ENCODE data around the gene COL28A1. TPM values are rescaled to one million over a fixed set of nuclear protein-coding genes. Genes with fewer than 3 reads are reported as not detected.

Gene COL28A1
- total RNA-seq, 1 experiment from 2014 or later, result 7.3 TPM

GRCh38 chr7:7323352-7323751, 212.3 kb downstream of the COL28A1 start:
- Mint-ChIP-seq H3K27ac (ENCODE audit: unreplicated experiment) (no peak overlapping the region), H3K9me3 (ENCODE audit: unreplicated experiment) (peaks cover 6% of the 10 kb centered on the region), H3K36me3 (ENCODE audit: insufficient read depth, unreplicated experiment) (no peaks in the 10 kb centered on the region), H3K4me1 (ENCODE audit: low read depth, unreplicated experiment) (no peaks in the 10 kb centered on the region), H3K4me3 (ENCODE audit: unreplicated experiment) (no peak overlapping the region), H3K27me3 (ENCODE audit: insufficient read depth, unreplicated experiment) (no peaks in the 10 kb centered on the region)
- no peaks in the 10 kb centered on the region for H3K36me3 ChIP-seq (ENCODE audit: control insufficient read depth, insufficient read depth, low read length)
- H3K4me1 ChIP-seq, result no peaks in the 10 kb centered on the region
- TF ChIP-seq CTCF (IDR thresholded peaks at IDR 0.05; ENCODE audit: insufficient read depth in 1 of 2, low read depth in 1 of 2, low read length in 1 of 2, severe bottlenecking in 1 of 2, unreplicated experiment in 1 of 2), result no peak
- no peaks in the 10 kb centered on the region for H3K27me3 ChIP-seq (replicated peaks; ENCODE audit: control insufficient read depth, insufficient read depth, low read length)
- BruUV-seq (replicated peaks), result no TSS peak
- no peak overlapping the region for H3K4me3 ChIP-seq (ENCODE audit: low read depth, low read length)
- POLR2A ChIA-PET, result no interaction called here
- no peaks in the 10 kb centered on the region for H3K9me3 ChIP-seq
- CTCF ChIA-PET, result no interaction called here
- no peak for DNase-seq
- intact Hi-C loops (cut with micrococcal nuclease; ENCODE audit: unreplicated experiment), result no loop called here

GRCh38 chr7:7321681-7322080, 214.0 kb downstream of the COL28A1 start:
- POLR2A ChIA-PET, result interaction anchor here (0.6 kb wide), 1 partner anchor 81 kb away, joined by 4 read pairs; no protein-coding TSS in a partner anchor

GRCh38 chr7:7318601-7319000, 217.1 kb downstream of the COL28A1 start:
- no peak overlapping the region for H3K4me3 Mint-ChIP-seq (ENCODE audit: unreplicated experiment)
- H3K27me3 Mint-ChIP-seq (ENCODE audit: insufficient read depth, unreplicated experiment), result no peaks in the 10 kb centered on the region
- Histone ChIP-seq H3K27me3 (replicated peaks; ENCODE audit: control insufficient read depth, insufficient read depth, low read length) (no peaks in the 10 kb centered on the region), H3K4me3 (ENCODE audit: low read depth, low read length) (no peak overlapping the region), H3K36me3 (ENCODE audit: control insufficient read depth, insufficient read depth, low read length) (no peaks in the 10 kb centered on the region), H3K4me1 (no peaks in the 10 kb centered on the region), H3K9me3 (peaks cover 3% of the 10 kb centered on the region; the same call in 1 of the 2 replicates)
- ChIA-PET CTCF (no interaction called here), POLR2A (no interaction called here)
- BruUV-seq (replicated peaks), result no TSS peak
- intact Hi-C loops (cut with micrococcal nuclease; ENCODE audit: unreplicated experiment), result no loop called here
- no peak overlapping the region for H3K27ac Mint-ChIP-seq (ENCODE audit: unreplicated experiment)
- peaks cover 8% of the 10 kb centered on the region for H3K9me3 Mint-ChIP-seq (ENCODE audit: unreplicated experiment)
- H3K36me3 Mint-ChIP-seq (ENCODE audit: insufficient read depth, unreplicated experiment), result no peaks in the 10 kb centered on the region
- TF ChIP-seq CTCF (IDR thresholded peaks at IDR 0.05; ENCODE audit: insufficient read depth in 1 of 2, low read depth in 1 of 2, low read length in 1 of 2, severe bottlenecking in 1 of 2, unreplicated experiment in 1 of 2), result no peak
- no peak for DNase-seq
- no peaks in the 10 kb centered on the region for H3K4me1 Mint-ChIP-seq (ENCODE audit: low read depth, unreplicated experiment)

More at GRCh38 chr7:7321681-7322080, 214.0 kb downstream of the COL28A1 start:
- no peak overlapping the region for H3K4me3 ChIP-seq (ENCODE audit: low read depth, low read length)
- TF ChIP-seq CTCF (IDR thresholded peaks at IDR 0.05; ENCODE audit: insufficient read depth in 1 of 2, low read depth in 1 of 2, low read length in 1 of 2, severe bottlenecking in 1 of 2, unreplicated experiment in 1 of 2), result no peak
- H3K36me3 ChIP-seq (ENCODE audit: control insufficient read depth, insufficient read depth, low read length), result no peaks in the 10 kb centered on the region
- DNase-seq, result no peak
- no peaks in the 10 kb centered on the region for H3K4me1 ChIP-seq
- Mint-ChIP-seq H3K4me1 (ENCODE audit: low read depth, unreplicated experiment) (no peaks in the 10 kb centered on the region), H3K9me3 (ENCODE audit: unreplicated experiment) (peaks cover 8% of the 10 kb centered on the region), H3K27ac (ENCODE audit: unreplicated experiment) (no peak overlapping the region), H3K27me3 (ENCODE audit: insufficient read depth, unreplicated experiment) (no peaks in the 10 kb centered on the region), H3K36me3 (ENCODE audit: insufficient read depth, unreplicated experiment) (no peaks in the 10 kb centered on the region), H3K4me3 (ENCODE audit: unreplicated experiment) (no peak overlapping the region)
- BruUV-seq (replicated peaks), result no TSS peak
- no peaks in the 10 kb centered on the region for H3K9me3 ChIP-seq
- CTCF ChIA-PET, result no interaction called here
- intact Hi-C loops (cut with micrococcal nuclease; ENCODE audit: unreplicated experiment), result no loop called here
- no peaks in the 10 kb centered on the region for H3K27me3 ChIP-seq (replicated peaks; ENCODE audit: control insufficient read depth, insufficient read depth, low read length)
